HL-60 (cell line): ENCODE results near the gene PTPRG.

Experiments used
- CTCF ChIP-seq: IDR thresholded peaks from one replicate; pipeline ENCODE4 v1.5.1; 2011; ENCODE audit warnings: low read length, control low read depth, inconsistent platforms; ENCODE audit not compliant: insufficient read depth
- GABPA ChIP-seq: IDR thresholded peaks from 2 replicates; pipeline ENCODE4 v1.6.1; 2012; ENCODE audit warnings: low read depth
- POLR2AphosphoS5 ChIP-seq: IDR thresholded peaks from 2 replicates; pipeline ENCODE4 v1.6.1; 2012; ENCODE audit warnings: low read depth
- SPI1 ChIP-seq: IDR thresholded peaks from 2 replicates; pipeline ENCODE4 v1.6.1; 2012; ENCODE audit warnings: low read depth, mild to moderate bottlenecking, borderline replicate concordance

DNA sequence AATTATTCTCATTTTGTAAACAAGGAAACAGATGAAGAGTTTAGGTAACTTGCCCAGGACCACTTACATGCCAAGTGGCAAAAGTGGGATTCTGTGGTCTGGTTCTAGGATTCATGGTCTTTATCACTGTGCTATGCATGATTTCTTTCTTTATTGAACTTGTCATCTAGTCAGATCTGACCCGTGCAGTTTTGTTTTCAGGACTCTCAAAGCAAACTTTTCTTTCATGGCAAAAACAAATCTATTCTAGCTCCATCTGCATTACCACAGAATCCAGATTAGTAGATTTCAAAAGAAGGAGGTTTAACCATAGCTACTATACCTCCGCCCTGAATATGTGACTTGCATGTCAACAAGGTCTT lies 404.4 kb downstream of the PTPRG start:
- TF ChIP-seq POLR2AphosphoS5 (no peak), CTCF (no peak), SPI1 (no peak), GABPA (no peak)
